Left lung (tissue), 10 donors: ENCODE results near the gene BRF1. TPM values are rescaled to one million over a fixed set of nuclear protein-coding genes. Genes with fewer than 3 reads are reported as not detected.

Experiments used
- ATAC-seq: fragments of 200-7000 bp; cut with Tn5 transposase; one replicate; pipeline ENCODE4 v1.9.1; 2020; ENCODE audit warnings: moderate library complexity
- DNase-seq, 4 donors: peaks; one replicate each; pipeline ENCODE4 v3.0.0-alpha.2; 2013 to 2020
- H3K27ac ChIP-seq, 2 donors: fragments of 200-600 bp; sonication (generic) in 1 of 2; one replicate each; pipeline versions ENCODE4 v1.5.0 to v1.8.0; 2020 to 2021
- H3K27me3 ChIP-seq, 2 donors: fragments of 200-600 bp; sonication (generic) in 1 of 2; one replicate each; pipeline versions ENCODE4 v1.5.0 to v1.8.0; 2020 to 2021
- H3K36me3 ChIP-seq, 2 donors: fragments of 200-600 bp; sonication (generic) in 1 of 2; one replicate each; pipeline versions ENCODE4 v1.5.0 to v1.8.0; 2020 to 2021
- H3K4me1 ChIP-seq, 2 donors: fragments of 200-600 bp; one replicate each; pipeline ENCODE4 v1.8.0; 2021
- H3K4me3 ChIP-seq, 2 donors: fragments of 200-600 bp; sonication (generic) in 1 of 2; one replicate each; pipeline versions ENCODE4 v1.5.0 to v1.8.0; 2020 to 2021; ENCODE audit warnings: mild to moderate bottlenecking in 1 of 2
- H3K9me3 ChIP-seq, 2 donors: fragments of 200-600 bp; sonication (generic) in 1 of 2; one replicate each; pipeline versions ENCODE4 v1.5.0 to v1.8.0; 2020 to 2021
- intact Hi-C, 2 donors: fragments of 100-400 bp; cut with DNase I; formaldehyde crosslinking; loops; one replicate each; pipeline versions ENCODE4 v1.11.2 to v1.14.2; 2022
- polyA plus RNA-seq, 6 donors: library from polyadenylated mRNA; unstranded; fragments of 120-200 nt; gene quantifications; one replicate each; pipeline ENCODE4 v1.2.1, GENCODE V29; 2013; ENCODE audit not compliant: insufficient read length in 6 of 6
- total RNA-seq, 2 donors: library from RNA; stranded (reverse); fragmentation: NEBNext Ultra II Directional; extraction: Animal tissue kit (Norgen Biotek cat#: 25700); gene quantifications; one replicate each; pipeline ENCODE4 v1.2.1, GENCODE V29; 2021
- TF ChIP-seq, protein P1 (sequence below), 2 donors: fragments of 200-600 bp; sonication (generic) in 1 of 2; IDR thresholded peaks; one replicate each; pipeline versions ENCODE4 v1.5.0 to v1.8.0; 2021; ENCODE audit warnings: antibody characterized with exemption in 2 of 2
- donor health status: DM: no; HTN: yes; CAD: no.
- donor health status: DM: no; HTN: no; CAD: no.

BRF1 gene
- total and polyA plus RNA-seq, 8 donors, result 32.7 to 45.1 (median 34.9) TPM

DNA sequence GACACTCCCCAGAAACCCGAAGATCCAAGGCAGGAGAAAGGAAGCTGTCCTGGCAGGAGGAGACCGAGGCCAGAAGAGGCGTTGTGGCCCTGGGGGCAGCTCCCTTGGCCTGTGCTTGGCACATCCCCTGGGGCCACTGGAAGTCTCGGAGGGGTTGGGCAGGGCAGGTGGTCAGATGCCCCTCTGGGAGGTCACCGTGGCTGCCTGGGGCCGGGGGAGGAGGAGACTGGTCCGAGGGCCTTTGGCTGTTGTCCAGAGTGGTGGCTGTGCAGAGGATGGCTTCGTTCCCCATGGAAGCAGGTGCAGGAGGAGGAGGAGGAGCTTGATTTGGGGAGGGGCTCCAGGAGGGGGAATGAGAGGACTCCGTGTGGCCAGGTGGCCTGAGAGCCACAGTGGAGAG lies 116.3 kb downstream of the BRF1 start:
- H3K4me1 ChIP-seq, result peaks cover 7 to 23% of the 10 kb centered on the region in 2 donors
- peaks cover 0 to 10% of the 10 kb centered on the region in 2 donors for H3K27me3 ChIP-seq
- no peak overlapping the region for H3K4me3 ChIP-seq
- H3K27ac ChIP-seq, result no peak overlapping the region
- no peak for ATAC-seq
- H3K36me3 ChIP-seq, result no peaks in the 10 kb centered on the region
- intact Hi-C loops, result no loop called here
- H3K9me3 ChIP-seq, result peaks cover 0 to 4% of the 10 kb centered on the region in 2 donors
- DNase-seq, result no peak
- TF ChIP-seq, protein P1, sequence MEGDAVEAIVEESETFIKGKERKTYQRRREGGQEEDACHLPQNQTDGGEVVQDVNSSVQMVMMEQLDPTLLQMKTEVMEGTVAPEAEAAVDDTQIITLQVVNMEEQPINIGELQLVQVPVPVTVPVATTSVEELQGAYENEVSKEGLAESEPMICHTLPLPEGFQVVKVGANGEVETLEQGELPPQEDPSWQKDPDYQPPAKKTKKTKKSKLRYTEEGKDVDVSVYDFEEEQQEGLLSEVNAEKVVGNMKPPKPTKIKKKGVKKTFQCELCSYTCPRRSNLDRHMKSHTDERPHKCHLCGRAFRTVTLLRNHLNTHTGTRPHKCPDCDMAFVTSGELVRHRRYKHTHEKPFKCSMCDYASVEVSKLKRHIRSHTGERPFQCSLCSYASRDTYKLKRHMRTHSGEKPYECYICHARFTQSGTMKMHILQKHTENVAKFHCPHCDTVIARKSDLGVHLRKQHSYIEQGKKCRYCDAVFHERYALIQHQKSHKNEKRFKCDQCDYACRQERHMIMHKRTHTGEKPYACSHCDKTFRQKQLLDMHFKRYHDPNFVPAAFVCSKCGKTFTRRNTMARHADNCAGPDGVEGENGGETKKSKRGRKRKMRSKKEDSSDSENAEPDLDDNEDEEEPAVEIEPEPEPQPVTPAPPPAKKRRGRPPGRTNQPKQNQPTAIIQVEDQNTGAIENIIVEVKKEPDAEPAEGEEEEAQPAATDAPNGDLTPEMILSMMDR (IDR thresholded peaks at IDR 0.05), result no peak

DNA sequence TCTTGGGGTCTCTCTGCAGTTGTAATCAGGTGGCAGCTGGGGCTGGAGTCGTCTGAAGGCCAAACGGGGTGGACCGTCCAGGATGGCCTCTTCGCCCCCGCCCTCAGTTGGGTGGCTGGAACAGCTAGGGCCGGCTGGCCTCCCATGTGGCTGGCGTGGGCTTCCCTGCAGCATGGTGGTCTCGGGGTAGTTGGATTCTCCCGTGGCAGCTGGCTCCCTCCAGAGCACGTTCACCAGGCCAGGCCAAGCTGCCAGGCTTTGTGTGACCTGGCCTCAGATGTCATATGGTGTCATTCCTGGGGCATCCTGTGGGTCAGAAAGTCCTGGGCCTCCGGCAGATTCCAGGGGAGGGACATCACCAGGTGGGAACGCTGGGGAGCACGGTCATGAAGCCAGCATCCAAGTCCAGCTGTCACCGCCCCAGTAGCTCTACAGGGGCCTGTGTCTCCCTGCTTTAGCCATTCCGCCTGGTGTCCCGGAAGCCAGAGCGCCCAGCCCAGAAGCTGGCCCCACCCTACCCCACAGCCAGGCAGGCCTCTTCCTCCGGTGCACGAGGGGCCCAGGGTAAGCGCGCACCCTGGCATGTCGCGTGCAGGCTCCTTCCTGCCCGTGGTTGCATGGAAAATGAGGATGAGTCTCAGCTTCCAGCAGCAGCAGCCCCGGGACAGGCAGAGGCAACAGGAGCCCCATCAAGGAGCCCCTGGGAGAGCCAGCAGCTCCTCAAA lies 118.3 kb downstream of the BRF1 start:
- TF ChIP-seq, protein P1 (IDR thresholded peaks at IDR 0.05), result no peak
- no peak for ATAC-seq
- intact Hi-C loops, result no loop called here
- peaks cover 7 to 23% of the 10 kb centered on the region in 2 donors for H3K4me1 ChIP-seq
- H3K9me3 ChIP-seq, result no peaks in the 10 kb centered on the region
- H3K27ac ChIP-seq, result peak overlapping the region in 1 of 2 donors; percentile 38
- no peak for DNase-seq
- H3K36me3 ChIP-seq, result no peaks in the 10 kb centered on the region
- no peak overlapping the region for H3K4me3 ChIP-seq
- peaks cover 0 to 10% of the 10 kb centered on the region in 2 donors for H3K27me3 ChIP-seq

DNA sequence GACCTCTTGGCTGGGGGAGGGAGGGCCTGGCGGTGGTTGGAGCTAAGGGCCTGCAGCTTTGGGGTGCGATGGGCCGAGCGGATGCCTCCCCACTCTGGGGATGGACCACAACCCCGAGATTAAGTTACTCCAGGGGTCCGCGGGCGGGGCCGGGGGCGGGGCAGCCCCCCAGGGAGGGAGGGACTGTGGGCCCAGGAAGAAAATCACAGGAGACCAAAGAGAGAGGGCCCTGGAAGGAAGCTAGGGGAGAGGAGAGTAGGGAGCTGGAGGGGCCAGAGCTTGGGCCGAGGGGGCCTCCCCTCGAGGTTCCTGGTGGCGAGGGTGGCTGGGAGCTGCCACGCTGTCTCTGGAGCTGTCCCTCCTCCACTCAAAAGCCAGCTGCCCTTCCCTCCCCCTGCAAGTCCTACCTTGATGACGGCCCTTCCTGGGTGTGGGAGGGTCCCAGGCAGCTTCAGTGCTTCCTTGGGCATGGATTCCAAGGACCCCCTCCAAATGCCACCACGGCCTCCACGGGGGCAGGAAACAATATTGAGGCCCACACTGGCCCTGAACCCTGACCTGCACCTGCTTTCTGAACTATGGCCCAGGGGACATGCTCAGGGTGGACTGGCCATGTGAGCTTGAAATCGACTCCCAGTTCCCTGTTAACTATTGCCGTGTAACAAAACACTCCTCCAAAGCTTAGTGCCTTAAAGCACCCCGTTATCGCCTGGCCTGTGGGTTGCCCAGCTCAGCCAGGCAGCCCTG lies 119.1 kb downstream of the BRF1 start:
- Histone ChIP-seq H3K27me3 (peaks cover 0 to 10% of the 10 kb centered on the region in 2 donors), H3K4me3 (peak overlapping the region in 1 of 2 donors; percentile 56), H3K4me1 (peaks cover 7 to 23% of the 10 kb centered on the region in 2 donors), H3K9me3 (no peaks in the 10 kb centered on the region), H3K27ac (peak overlapping the region; percentile 38 to 44), H3K36me3 (no peaks in the 10 kb centered on the region)
- DNase-seq (no peak), ATAC-seq (no peak)
- intact Hi-C loops, result no loop called here
- TF ChIP-seq, protein P1 (IDR thresholded peaks at IDR 0.05), result no peak

DNA sequence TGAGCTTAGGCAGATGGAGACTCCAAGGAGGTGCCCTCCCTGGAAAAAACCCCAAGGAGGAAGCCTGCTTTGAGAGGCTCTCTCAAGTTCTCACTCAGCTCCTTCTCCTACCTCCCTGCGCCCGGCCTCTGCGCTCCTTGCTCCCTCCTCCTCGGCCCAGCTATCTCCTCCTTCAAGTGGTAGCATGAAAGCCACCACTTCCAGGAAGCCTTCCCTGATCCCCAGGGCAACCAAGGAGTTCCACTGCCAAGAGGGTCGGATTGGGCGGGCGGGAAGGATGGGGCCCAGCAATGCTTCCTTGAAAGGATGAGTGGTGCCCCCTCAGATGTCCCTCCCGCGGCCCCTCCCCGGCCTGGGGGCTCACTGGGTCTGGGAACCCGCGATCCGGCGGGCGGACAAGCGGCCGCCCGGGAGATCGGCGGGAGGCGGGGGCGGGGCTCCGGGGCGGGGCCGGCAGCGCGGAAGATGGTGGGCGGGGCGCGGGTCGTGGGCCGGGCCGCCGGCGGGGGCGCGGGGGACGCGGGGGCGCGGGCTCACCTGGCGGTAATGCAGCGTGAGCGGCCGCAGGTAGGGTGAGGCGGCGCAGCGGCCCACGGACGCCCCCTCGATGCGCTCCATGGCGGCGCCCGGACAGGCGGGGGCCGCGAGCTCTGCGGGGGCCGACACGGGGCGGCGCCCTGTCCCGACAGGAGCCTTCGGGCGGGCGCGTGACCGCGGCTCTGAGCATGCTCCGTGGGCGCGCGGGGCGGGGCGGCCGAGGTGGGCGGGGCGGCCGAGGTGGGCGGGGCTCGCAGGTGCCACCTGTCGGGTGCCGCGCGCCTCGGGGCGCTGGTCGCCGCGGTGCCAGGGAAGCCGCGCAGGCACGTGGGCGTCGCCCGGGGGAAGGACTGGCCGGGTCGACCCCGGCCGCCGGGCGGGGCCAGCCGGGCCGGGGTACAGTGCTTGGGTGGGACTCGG lies 119.9 kb downstream of the BRF1 start, which contains the start of gene NUDT14:
Gene NUDT14 (minus strand): TSS at position 721 of the 957 bp plus-strand sequence. CDS start 103 bp downstream, at position 618.
- no peaks in the 10 kb centered on the region for H3K36me3 ChIP-seq
- H3K27me3 ChIP-seq, result peaks cover 0 to 10% of the 10 kb centered on the region in 2 donors
- DNase-seq (peak in 3 of 4 donors; percentile 67 to 94 (median 82)), ATAC-seq (peak; percentile 91)
- intact Hi-C loops, result no loop called here
- H3K4me3 ChIP-seq, result peak within 1 kb of the TSS; percentile 45 to 56
- TF ChIP-seq, protein P1 (IDR thresholded peaks at IDR 0.05), result no peak
- H3K9me3 ChIP-seq, result no peaks in the 10 kb centered on the region
- H3K4me1 ChIP-seq, result peaks cover 7 to 25% of the 10 kb centered on the region in 2 donors
- peak within 1 kb of the TSS; percentile 38 to 44 for H3K27ac ChIP-seq
